Colon (tissue), 2 donors: Measurements from ENCODE around the gene LRMDA.

Source experiments
- FAIRE-seq: peaks from 2 replicates; lab custom pipeline; 2012; peaks lifted over from hg19 to GRCh38; lab: Jason Lieb, UNC
- donor health status: control.
- donor health status: control.

Gene LRMDA

DNA sequence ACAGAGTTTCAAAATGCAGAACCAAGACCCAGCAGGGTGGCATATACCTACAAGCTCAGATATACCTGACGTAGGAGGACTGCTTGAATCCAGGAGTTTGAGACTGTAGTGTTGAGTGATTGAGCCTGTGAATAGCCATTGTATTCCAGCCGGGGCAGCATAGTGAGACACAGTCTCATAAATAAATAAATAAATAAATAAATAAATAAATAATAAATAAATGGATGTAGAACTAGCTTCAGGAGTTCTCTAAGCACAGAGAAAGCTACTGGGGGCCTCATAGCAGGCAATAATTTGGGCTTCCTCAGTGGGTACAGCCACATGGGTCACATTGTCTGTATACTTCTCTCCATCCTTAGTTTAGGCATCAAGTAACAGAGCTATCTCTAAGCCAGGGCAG lies 906.8 kb downstream of the LRMDA start:
- no peak for FAIRE-seq

DNA sequence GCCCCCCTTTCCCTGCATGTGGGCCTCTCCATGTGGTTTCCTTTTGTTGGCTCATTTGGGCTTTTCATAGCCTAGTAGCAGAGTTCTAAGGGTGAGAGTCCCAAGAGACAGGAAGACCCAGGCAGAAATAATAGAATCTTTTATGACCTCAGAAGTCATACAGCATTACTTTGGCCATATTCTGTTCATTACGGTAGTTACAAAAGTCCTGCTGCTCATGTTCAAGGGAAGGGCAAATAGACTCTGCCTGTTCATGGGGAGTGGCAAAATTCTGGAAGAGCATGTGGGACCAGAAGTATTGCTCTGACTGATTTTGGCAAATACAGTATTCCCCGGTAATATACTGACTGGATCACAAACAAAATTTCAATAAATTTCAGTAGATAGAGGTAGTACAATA lies 910.3 kb downstream of the LRMDA start:
- FAIRE-seq: no peak

GRCh38 chr10:76342996-76343395 lies 911.6 kb downstream of the LRMDA start:
- FAIRE-seq: no peak

- FAIRE-seq: no peak
These were observed 916.4 kb downstream of the LRMDA start for GRCh38 chr10:76347832-76348231.

DNA sequence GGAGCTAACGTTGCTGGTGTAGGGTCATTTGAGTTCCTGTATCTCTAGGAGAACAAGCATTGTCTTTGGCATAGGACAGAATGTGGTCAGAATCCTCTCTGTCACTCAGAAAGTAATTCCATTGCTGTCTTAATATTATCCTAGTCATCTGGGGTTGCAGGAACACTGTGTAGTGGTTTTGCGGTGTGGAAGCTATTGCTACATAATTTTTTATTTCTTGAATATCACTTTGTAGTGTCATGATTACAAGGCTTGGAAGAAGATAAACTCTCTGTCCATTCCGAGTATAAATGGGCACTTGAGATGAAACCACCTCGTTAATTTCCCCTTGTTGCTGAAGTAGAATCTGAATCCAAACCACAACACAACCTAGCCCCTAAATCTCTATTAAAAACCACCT lies 919.2 kb downstream of the LRMDA start:
- no peak for FAIRE-seq

DNA sequence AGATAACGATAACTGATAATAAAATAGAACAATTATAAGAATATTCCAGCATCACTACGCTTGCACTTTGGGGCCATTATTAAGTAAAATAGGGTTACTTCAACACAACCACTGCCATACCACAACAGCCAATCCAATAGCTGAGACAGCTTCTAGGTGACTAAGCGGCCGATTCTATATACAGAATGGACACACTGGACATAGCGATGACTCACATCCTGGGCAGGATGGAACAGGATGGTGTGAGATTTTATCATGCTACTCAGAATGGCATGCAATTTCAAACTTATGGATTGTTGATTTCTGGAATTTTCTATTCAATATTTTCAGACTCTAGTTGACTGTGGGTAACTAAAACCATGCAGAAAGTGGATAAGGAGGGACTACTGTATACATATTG lies 920.9 kb downstream of the LRMDA start:
- no peak for FAIRE-seq

DNA sequence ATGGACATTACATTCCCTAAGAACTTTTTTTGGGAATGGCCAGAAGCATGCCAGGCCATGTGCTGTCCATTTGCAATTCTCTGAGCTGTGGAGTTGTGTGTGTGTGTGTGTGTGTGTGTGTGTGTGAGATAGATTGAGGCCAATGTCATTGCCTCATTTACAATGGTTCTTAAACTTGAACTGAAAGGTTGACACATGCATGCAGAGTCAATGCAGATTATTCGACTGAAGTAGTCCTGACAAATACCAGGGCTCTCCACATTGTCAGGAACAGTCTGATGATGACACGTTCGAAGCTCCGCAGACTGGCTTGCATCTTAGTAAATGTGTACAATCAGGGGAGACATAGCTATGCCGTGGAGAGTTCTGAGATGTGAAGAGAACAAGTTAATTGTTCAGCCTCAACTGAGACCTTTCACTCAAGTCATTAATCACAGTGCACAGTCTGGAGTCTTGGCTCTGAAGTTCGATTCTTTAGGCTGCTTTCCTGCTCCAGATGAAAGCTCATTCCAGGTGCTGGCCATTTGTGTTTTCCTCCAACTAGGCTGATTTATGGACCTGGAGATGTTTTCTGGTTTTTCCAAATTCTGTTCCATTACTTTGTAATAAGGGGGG lies 921.9 kb downstream of the LRMDA start:
- FAIRE-seq: no peak

DNA sequence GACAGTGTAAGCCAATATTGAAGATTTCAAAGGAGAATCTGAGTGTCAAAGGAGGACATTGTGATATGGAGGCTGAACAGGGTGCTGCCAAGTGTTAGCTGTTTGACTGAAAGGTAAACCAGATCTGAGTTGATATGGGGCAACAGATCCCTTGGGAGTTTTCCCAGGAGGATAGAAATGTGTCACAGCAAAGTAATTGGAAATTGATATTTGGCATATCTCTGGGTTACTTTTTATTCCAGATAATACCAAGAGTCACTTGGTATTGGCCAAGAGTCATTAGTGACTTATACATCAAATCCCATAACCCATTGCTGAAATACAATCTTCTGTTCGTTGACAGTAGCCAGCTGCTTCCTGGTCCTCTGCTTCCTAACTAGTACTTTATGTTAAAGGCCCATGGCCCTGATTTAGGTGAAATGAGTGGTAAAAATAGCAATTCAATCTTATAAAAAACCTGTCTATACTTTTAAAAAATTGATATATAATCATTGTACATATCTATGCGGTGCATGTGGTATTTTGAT lies 922.9 kb downstream of the LRMDA start:
- FAIRE-seq: no peak

DNA sequence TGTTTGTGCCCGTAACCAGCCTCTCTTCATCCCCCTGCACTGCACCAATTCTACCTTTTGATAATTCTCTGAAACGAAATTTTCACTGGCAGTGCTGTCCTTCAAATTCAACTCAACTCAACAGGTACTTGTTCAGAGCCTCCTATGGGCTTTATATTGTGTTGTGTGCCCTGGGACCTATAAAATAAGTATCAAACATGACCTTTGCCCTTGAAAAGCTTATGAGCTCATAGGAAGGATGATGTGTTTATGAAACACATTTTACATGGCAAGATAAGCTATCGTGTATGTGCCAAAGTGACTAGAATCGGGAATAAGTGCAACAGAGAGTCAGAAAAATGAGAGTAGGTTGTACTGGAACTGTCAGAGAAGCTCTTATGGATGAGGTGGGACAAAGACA lies 923.5 kb downstream of the LRMDA start:
- no peak for FAIRE-seq

GRCh38 chr10:76356557-76356956 lies 925.1 kb downstream of the LRMDA start:
- FAIRE-seq: no peak

- no peak for FAIRE-seq
These were observed 926.4 kb downstream of the LRMDA start for GRCh38 chr10:76357726-76358415.

GRCh38 chr10:76358743-76359395 lies 927.4 kb downstream of the LRMDA start:
- no peak for FAIRE-seq

DNA sequence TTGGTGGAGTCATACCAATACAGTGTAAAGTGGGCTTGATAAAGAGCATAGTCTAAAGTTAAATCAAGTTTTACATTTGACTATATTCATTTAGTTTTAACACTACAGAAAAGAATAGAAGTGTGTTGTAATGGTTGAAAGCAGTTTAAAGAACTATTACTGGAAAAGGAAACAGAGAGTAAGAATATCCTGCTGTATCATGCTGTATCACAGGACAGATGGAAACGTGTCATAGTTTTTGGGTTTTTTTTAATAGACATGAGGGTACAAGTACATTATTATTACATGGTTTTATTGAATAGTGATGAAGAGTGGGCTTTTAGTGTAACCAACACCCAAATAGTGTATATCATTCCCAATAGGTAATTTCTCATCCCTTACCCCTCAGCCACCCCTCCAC lies 944.3 kb downstream of the LRMDA start:
- no peak for FAIRE-seq

DNA sequence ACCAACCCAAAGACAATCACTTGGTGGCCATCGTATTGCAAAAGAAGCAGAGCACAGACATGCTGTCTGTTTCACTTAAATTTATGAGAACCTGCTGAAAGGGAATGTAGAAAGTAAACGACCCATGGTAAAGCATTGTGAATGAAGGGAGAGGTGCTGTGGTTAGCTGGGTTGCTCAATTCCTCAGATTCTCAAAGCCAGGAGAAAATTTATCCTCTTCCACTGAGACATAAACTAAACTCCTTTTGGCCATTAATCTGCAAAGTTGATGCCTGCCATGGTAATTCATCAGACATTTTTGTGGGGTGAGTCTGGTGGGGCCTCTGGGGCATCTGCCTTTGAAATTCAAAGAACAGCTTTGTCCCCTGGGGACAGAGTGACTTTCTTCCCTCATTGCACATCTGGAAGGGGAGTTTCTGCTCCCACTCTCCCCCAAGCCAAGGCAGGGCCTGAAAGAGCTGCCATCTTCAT lies 951.0 kb downstream of the LRMDA start:
- FAIRE-seq: no peak

GRCh38 chr10:76388321-76389023 lies 957.0 kb downstream of the LRMDA start:
- no peak for FAIRE-seq

GRCh38 chr10:76393875-76394706 lies 962.7 kb downstream of the LRMDA start:
- no peak for FAIRE-seq

DNA sequence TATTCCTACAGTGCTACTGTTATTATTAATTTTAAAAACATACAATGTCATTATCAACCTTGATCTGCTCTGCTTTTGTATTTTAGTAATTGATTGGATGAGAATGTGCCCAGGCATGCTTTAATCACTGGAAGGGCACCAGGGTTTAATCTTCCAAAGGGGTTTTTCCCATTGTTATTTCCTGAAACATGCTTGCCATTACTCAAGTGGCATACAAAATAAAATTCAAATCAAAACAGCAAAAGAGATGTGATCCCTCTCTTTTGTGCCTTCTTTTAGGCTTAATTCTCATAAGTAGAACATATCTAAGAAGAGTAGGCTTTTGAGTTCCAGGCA lies 963.3 kb downstream of the LRMDA start:
- FAIRE-seq: no peak

DNA sequence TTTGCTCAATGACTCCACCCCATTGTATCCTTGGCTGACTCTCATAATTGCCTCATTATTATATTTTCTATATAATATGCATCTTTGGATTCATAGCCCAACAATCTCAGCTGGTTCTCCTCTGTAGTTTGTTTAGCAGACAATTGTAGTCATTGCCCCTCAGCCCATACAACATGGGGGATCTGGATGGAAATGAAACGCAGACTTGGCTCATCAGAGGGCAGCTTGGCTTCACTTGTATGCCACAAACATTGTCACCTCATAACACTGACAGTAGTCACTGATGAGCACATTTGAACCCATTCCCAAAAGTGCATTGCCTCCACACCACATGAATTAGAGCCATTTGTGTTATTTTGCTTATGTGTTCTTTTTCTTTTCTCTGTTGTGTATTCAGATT lies 963.8 kb downstream of the LRMDA start:
- FAIRE-seq: no peak

DNA sequence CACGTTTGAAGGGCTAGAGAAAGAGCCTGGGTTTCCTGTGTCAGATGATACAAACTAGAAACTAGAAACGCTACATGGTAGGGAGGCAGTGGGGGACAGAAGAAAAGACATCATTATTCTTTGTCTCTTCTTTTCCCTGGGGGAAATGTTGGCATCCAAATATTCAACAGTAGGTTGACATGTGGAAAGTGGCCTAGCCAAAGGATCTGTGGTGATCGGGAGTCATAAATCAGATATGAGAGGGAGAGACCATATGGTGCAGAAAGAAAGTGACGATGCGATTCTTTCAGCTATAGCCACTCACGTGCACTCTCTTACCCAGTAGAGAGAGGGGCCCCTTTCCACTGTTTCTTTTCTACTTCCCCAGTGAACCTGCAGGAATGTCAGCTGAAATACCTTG lies 964.7 kb downstream of the LRMDA start:
- FAIRE-seq: no peak

DNA sequence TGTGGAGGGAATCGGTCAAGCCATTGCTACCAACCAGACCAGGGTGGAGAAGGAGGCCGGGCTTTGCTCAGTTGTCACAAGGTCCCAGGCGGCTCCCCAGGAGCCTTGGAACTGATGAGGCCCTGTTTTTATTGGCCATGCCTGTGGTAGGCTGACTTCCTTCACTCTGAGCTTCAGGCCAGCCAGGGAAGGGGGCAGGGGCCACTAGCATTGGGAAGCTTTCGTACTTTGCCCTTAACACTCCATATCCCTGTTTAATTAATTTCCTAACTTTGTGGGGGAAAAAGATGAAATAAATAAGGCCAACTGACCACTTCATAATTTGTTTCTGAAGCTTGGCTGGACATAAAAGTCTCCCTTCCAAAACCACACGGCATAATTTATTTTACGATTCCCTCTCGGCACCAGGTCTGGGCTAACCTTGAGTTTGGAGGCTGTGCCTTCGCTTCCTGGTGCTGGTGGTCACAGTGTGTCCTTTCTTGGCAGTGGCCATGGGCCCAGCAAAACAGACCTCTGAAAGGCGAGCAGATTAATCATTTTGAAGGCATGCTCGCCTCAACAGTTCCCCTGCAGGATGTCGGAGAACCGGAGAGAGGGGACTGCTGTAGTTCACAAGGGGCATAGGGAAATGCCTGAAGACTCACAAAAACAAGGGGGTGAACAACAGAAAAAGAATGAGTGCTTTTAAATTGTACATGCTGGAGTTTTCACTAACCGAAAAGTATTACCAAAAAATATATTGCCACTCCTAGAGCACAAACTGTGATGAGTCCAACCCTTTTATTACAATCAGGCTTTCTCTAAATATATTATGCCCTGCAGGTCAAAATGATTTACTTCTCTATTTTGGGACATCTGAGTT lies 966.0 kb downstream of the LRMDA start:
- FAIRE-seq: no peak
